MCF 10A (cell line): Measurements from ENCODE around the gene CEP350. TPM values are rescaled to one million over a fixed set of nuclear protein-coding genes. Genes with fewer than 3 reads are reported as not detected.

Source experiments
- BruUV-seq: library from RNA; stranded (reverse); fragments of 400-500 nt; replicated peaks from 2 replicates; lab custom pipeline; 2021; lab: Mats Ljungman, UMichigan
- CTCF ChIA-PET: fragments of 300-600 bp; sonication (Branson Sonifier 250); formaldehyde crosslinking; extraction: SDS; loops from one replicate; lab custom pipeline; 2021; ENCODE audit warnings: antibody characterized with exemption, inconsistent platforms; lab: Yijun Ruan, JAX
- POLR2A ChIA-PET: fragments of 300-600, 350-650 bp; sonication (Branson Sonifier 250); formaldehyde crosslinking; extraction: SDS; loops from one replicate; lab custom pipeline; 2020; ENCODE audit warnings: antibody characterized with exemption, inconsistent platforms; lab: Yijun Ruan, JAX
- DNase-seq: peaks from one replicate; pipeline ENCODE4 v3.0.0-alpha.2; 2018; ENCODE audit not compliant: unreplicated experiment
- H3K27ac Mint-ChIP-seq: one replicate; pipeline ENCODE4 v1.8.0; 2022; ENCODE audit warnings: mild to moderate bottlenecking, low read depth, mixed read lengths; ENCODE audit not compliant: unreplicated experiment
- H3K27me3 Mint-ChIP-seq: one replicate; pipeline ENCODE4 v1.8.0; 2022; ENCODE audit warnings: mixed read lengths; ENCODE audit not compliant: insufficient read depth, unreplicated experiment
- H3K36me3 Mint-ChIP-seq: one replicate; pipeline ENCODE4 v1.8.0; 2022; ENCODE audit warnings: mild to moderate bottlenecking, moderate library complexity, mixed read lengths; ENCODE audit not compliant: insufficient read depth, unreplicated experiment
- H3K4me1 Mint-ChIP-seq: one replicate; pipeline ENCODE4 v1.8.0; 2022; ENCODE audit warnings: mixed read lengths; ENCODE audit not compliant: insufficient read depth, unreplicated experiment
- H3K4me3 Mint-ChIP-seq: one replicate; pipeline ENCODE4 v1.8.0; 2022; ENCODE audit warnings: mild to moderate bottlenecking, moderate library complexity, mixed read lengths; ENCODE audit not compliant: unreplicated experiment
- H3K9me3 Mint-ChIP-seq: one replicate; pipeline ENCODE4 v1.8.0; 2022; ENCODE audit warnings: mixed read lengths; ENCODE audit not compliant: unreplicated experiment
- CTCF ChIP-seq: fragments of 200-600 bp; IDR thresholded peaks from one replicate; pipeline ENCODE4 v1.8.0; 2022; ENCODE audit warnings: antibody characterized with exemption, mild to moderate bottlenecking; ENCODE audit not compliant: unreplicated experiment
- intact Hi-C: fragments of 100-400 bp; cut with micrococcal nuclease; formaldehyde crosslinking; loops from 2 replicates; pipeline ENCODE4 v1.14.1; 2022
- total RNA-seq: library from RNA; stranded (reverse); gene quantifications from 2 replicates; pipeline ENCODE4 v1.2.3, GENCODE V29; 2022

CEP350 gene
- total RNA-seq, 1 experiment from 2014 or later, result 56.4 TPM

DNA sequence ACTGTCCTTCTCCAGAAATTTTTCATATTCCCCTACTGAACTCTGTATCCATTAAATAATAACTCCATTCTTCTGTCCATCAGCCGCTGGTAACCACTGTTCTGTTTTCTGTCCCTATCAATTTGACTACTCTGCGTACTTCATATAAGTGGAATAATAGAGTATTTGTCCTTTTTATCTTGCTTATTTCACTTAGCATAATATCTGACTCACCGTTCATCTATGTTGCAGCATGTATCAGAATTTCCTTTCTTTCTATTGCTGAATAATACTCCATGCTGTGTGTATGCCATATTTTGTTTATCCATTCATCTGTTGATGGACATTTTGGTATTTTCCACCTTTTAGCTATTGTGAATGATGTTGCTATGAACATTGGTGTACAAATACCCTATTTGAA is 71.9 kb downstream of the CEP350 start:
- BruUV-seq, result no TSS peak
- Mint-ChIP-seq H3K36me3 (peaks cover 55% of the 10 kb centered on the region), H3K27ac (peak overlapping the region; percentile 69), H3K27me3 (no peaks in the 10 kb centered on the region), H3K4me3 (no peak overlapping the region), H3K4me1 (peaks cover 22% of the 10 kb centered on the region), H3K9me3 (no peaks in the 10 kb centered on the region)
- no peak for TF ChIP-seq CTCF
- intact Hi-C loops, result loop anchor here (5.0 kb wide), 2 partner anchors 141 to 144 kb away; partner anchors contain the start of gene TOR1AIP1
- DNase-seq, result peak; percentile 13
- POLR2A ChIA-PET, result interaction anchor here (2.0 to 2.5 kb wide), 4 partner anchors 9 to 150 kb away, joined by 10 to 25 read pairs (median 12); partner anchors contain the start of gene CEP350
- CTCF ChIA-PET, result no interaction called here

- Mint-ChIP-seq H3K27ac (peak overlapping the region; percentile 69), H3K4me1 (peaks cover 22% of the 10 kb centered on the region), H3K4me3 (no peak overlapping the region), H3K9me3 (no peaks in the 10 kb centered on the region), H3K27me3 (no peaks in the 10 kb centered on the region), H3K36me3 (peaks cover 52% of the 10 kb centered on the region)
- BruUV-seq, result no TSS peak
- intact Hi-C loops, result loop anchor here (2.0 to 5.0 kb wide), 3 partner anchors 73 to 146 kb away; partner anchors contain the start of genes CEP350 and TOR1AIP1
- ChIA-PET POLR2A (interaction anchor here (0.6 to 2.8 kb wide), 18 partner anchors 8 to 151 kb away, joined by 3 to 25 read pairs (median 4); partner anchors contain the start of genes CEP350 and TOR1AIP1), CTCF (interaction anchor here (0.6 to 2.4 kb wide), 3 partner anchors 151 to 161 kb away, joined by 3 to 10 read pairs (median 3); no protein-coding TSS in a partner anchor)
- no peak for TF ChIP-seq CTCF
- DNase-seq, result peak; percentile 90
These were observed 73.4 kb downstream of the CEP350 start for GRCh38 chr1:180027949-180028445.

- no peaks in the 10 kb centered on the region for H3K27me3 Mint-ChIP-seq
- TF ChIP-seq CTCF, result no peak
- no peak overlapping the region for H3K4me3 Mint-ChIP-seq
- POLR2A ChIA-PET, result interaction anchor here (1.2 to 2.8 kb wide), 11 partner anchors 9 to 148 kb away, joined by 3 to 25 read pairs (median 5); partner anchors contain the start of genes CEP350 and TOR1AIP1
- peak overlapping the region; percentile 69 for H3K27ac Mint-ChIP-seq
- no peaks in the 10 kb centered on the region for H3K9me3 Mint-ChIP-seq
- H3K4me1 Mint-ChIP-seq, result peaks cover 22% of the 10 kb centered on the region
- CTCF ChIA-PET, result interaction anchor here (0.6 to 2.4 kb wide), 7 partner anchors 10 to 584 kb away, joined by 3 to 10 read pairs (median 3); no protein-coding TSS in a partner anchor
- no peak for DNase-seq
- no TSS peak for BruUV-seq
- intact Hi-C loops, result loop anchor here (2.0 to 5.0 kb wide), 3 partner anchors 74 to 147 kb away; partner anchors contain the start of genes CEP350 and TOR1AIP1
- peaks cover 49% of the 10 kb centered on the region for H3K36me3 Mint-ChIP-seq
These were observed 74.3 kb downstream of the CEP350 start for GRCh38 chr1:180028864-180029263.

DNA sequence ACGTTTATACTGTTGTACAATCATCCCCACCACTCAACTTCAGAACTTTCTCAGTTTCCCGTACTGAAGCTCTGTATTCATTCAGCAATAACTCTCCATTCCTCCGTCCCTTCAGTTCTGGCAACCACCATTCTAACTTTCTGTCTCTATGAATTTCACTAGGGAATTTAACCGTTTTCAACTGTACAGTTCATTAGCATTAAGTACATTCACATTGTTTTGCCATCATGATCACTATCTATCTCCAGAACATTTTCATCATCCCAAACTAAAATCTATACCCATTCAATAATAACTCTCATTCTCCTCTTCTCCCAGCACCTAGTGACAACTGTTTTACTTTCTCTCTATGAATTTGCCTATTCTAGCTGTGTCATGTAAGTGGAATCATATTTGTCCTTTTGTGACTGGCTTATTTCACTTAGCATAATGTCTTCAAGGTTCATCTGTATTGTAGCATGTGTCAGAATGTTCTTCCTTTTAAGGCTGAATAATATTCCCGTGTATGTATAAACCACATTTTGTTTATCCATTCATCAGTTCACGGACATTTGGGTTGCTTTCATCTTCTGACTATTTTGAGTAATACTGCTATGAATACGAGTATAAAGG is 75.0 kb downstream of the CEP350 start:
- Mint-ChIP-seq H3K27ac (no peak overlapping the region), H3K4me1 (peaks cover 22% of the 10 kb centered on the region), H3K4me3 (no peak overlapping the region), H3K9me3 (no peaks in the 10 kb centered on the region), H3K36me3 (peaks cover 50% of the 10 kb centered on the region), H3K27me3 (no peaks in the 10 kb centered on the region)
- ChIA-PET CTCF (interaction anchor here (0.5 to 2.4 kb wide), 6 partner anchors 9 to 1600 kb away, joined by 3 to 10 read pairs (median 5); no protein-coding TSS in a partner anchor), POLR2A (interaction anchor here (2.5 to 2.8 kb wide), 2 partner anchors 13 to 147 kb away, joined by 9 to 17 read pairs; partner anchors contain the start of gene TOR1AIP1)
- DNase-seq, result no peak
- intact Hi-C loops, result loop anchor here (2.0 to 5.0 kb wide), 3 partner anchors 75 to 147 kb away; partner anchors contain the start of genes CEP350 and TOR1AIP1
- no peak for TF ChIP-seq CTCF
- no TSS peak for BruUV-seq
